ENCODE measurements around the gene GPR157. TPM values are rescaled to one million over a fixed set of nuclear protein-coding genes. Genes with fewer than 3 reads are reported as not detected.
"Not testable (repeated sequence)": the region's sequence is repeated elsewhere in the genome, so short reads cannot be mapped to it uniquely, and the experiment has no call there.

The GPR157 gene
- total RNA-seq, 1 experiment from 2014 or later, result not detected

- Histone ChIP-seq H4K20me1 (ENCODE audit: insufficient read depth, low read depth, low read length) (no peaks in the 10 kb centered on the region), H3K79me2 (ENCODE audit: low read length) (no peaks in the 10 kb centered on the region), H3K27ac (ENCODE audit: low read length) (no peak overlapping the region), H2AFZ (ENCODE audit: low read length) (no peak overlapping the region), H3K9me3 (ENCODE audit: low read length) (no peaks in the 10 kb centered on the region), H3K9me2 (replicated peaks; ENCODE audit: insufficient read depth, low read length) (no peaks in the 10 kb centered on the region), H3K27me3 (ENCODE audit: low read length) (no peaks in the 10 kb centered on the region), H3K4me1 (ENCODE audit: low read length) (peaks cover 7% of the 10 kb centered on the region), H3K36me3 (ENCODE audit: insufficient read depth, low read length) (no peaks in the 10 kb centered on the region), H3K9ac (ENCODE audit: low read length) (no peak overlapping the region), H3K4me3 (ENCODE audit: low read length) (no peak overlapping the region), H3K4me2 (ENCODE audit: low read depth, low read length, poor library complexity, severe bottlenecking) (no peak overlapping the region)
- no peak for DNase-seq
These were observed 35.6 kb upstream of the GPR157 start for GRCh38 chr1:9164532-9164900.

- Histone ChIP-seq H2AFZ (ENCODE audit: low read length) (no peak overlapping the region), H3K4me2 (ENCODE audit: low read depth, low read length, poor library complexity, severe bottlenecking) (no peak overlapping the region), H3K27ac (ENCODE audit: low read length) (no peak overlapping the region), H3K4me3 (ENCODE audit: low read length) (no peak overlapping the region), H3K9me2 (replicated peaks; ENCODE audit: insufficient read depth, low read length) (no peaks in the 10 kb centered on the region), H3K9me3 (ENCODE audit: low read length) (no peaks in the 10 kb centered on the region), H3K27me3 (ENCODE audit: low read length) (no peaks in the 10 kb centered on the region), H3K4me1 (ENCODE audit: low read length) (peaks cover 7% of the 10 kb centered on the region), H3K79me2 (ENCODE audit: low read length) (no peaks in the 10 kb centered on the region), H3K9ac (ENCODE audit: low read length) (no peak overlapping the region), H3K36me3 (ENCODE audit: insufficient read depth, low read length) (no peaks in the 10 kb centered on the region), H4K20me1 (ENCODE audit: insufficient read depth, low read depth, low read length) (no peaks in the 10 kb centered on the region)
- DNase-seq, result no peak
These were observed 33.1 kb upstream of the GPR157 start for GRCh38 chr1:9161963-9162362.

GRCh38 chr1:9161342-9161741 lies 32.4 kb upstream of the GPR157 start:
- H3K79me2 ChIP-seq (ENCODE audit: low read length), result no peaks in the 10 kb centered on the region
- no peak for DNase-seq
- H3K9me3 ChIP-seq (ENCODE audit: low read length), result no peaks in the 10 kb centered on the region
- H3K27me3 ChIP-seq (ENCODE audit: low read length), result no peaks in the 10 kb centered on the region
- no peak overlapping the region for H3K27ac ChIP-seq (ENCODE audit: low read length)
- H2AFZ ChIP-seq (ENCODE audit: low read length), result no peak overlapping the region
- no peak overlapping the region for H3K4me3 ChIP-seq (ENCODE audit: low read length)
- H3K4me2 ChIP-seq (ENCODE audit: low read depth, low read length, poor library complexity, severe bottlenecking), result no peak overlapping the region
- no peaks in the 10 kb centered on the region for H3K36me3 ChIP-seq (ENCODE audit: insufficient read depth, low read length)
- no peaks in the 10 kb centered on the region for H3K9me2 ChIP-seq (replicated peaks; ENCODE audit: insufficient read depth, low read length)
- H3K9ac ChIP-seq (ENCODE audit: low read length), result no peak overlapping the region
- no peaks in the 10 kb centered on the region for H4K20me1 ChIP-seq (ENCODE audit: insufficient read depth, low read depth, low read length)
- H3K4me1 ChIP-seq (ENCODE audit: low read length), result peaks cover 7% of the 10 kb centered on the region

GRCh38 chr1:9160079-9160717 lies 31.3 kb upstream of the GPR157 start:
- peaks cover 7% of the 10 kb centered on the region for H3K4me1 ChIP-seq (ENCODE audit: low read length)
- no peaks in the 10 kb centered on the region for H3K36me3 ChIP-seq (ENCODE audit: insufficient read depth, low read length)
- H3K9me3 ChIP-seq (ENCODE audit: low read length), result no peaks in the 10 kb centered on the region
- no peaks in the 10 kb centered on the region for H3K79me2 ChIP-seq (ENCODE audit: low read length)
- H3K9ac ChIP-seq (ENCODE audit: low read length), result no peak overlapping the region
- no peak overlapping the region for H3K4me3 ChIP-seq (ENCODE audit: low read length)
- H4K20me1 ChIP-seq (ENCODE audit: insufficient read depth, low read depth, low read length), result no peaks in the 10 kb centered on the region
- H3K4me2 ChIP-seq (ENCODE audit: low read depth, low read length, poor library complexity, severe bottlenecking), result no peak overlapping the region
- no peaks in the 10 kb centered on the region for H3K27me3 ChIP-seq (ENCODE audit: low read length)
- H3K9me2 ChIP-seq (replicated peaks; ENCODE audit: insufficient read depth, low read length), result no peaks in the 10 kb centered on the region
- no peak for DNase-seq
- H3K27ac ChIP-seq (ENCODE audit: low read length), result no peak overlapping the region
- H2AFZ ChIP-seq (ENCODE audit: low read length), result no peak overlapping the region

GRCh38 chr1:9155879-9156278 lies 27.0 kb upstream of the GPR157 start:
- H3K9me3 ChIP-seq (ENCODE audit: low read length), result no peaks in the 10 kb centered on the region

GRCh38 chr1:9155405-9155804 lies 26.5 kb upstream of the GPR157 start:
- H2AFZ ChIP-seq (ENCODE audit: low read length); DNase-seq; H3K4me3 ChIP-seq (ENCODE audit: low read length); H3K4me1 ChIP-seq (ENCODE audit: low read length); H3K79me2 ChIP-seq (ENCODE audit: low read length); H3K36me3 ChIP-seq (ENCODE audit: insufficient read depth, low read length); H3K27me3 ChIP-seq (ENCODE audit: low read length); H3K4me2 ChIP-seq (ENCODE audit: low read depth, low read length, poor library complexity, severe bottlenecking); H3K9me2 ChIP-seq (replicated peaks; ENCODE audit: insufficient read depth, low read length); H3K27ac ChIP-seq (ENCODE audit: low read length); H4K20me1 ChIP-seq (ENCODE audit: insufficient read depth, low read depth, low read length); H3K9ac ChIP-seq (ENCODE audit: low read length); H3K9me3 ChIP-seq (ENCODE audit: low read length): not testable (repeated sequence)

More at GRCh38 chr1:9155879-9156278, 27.0 kb upstream of the GPR157 start:
- no peaks in the 10 kb centered on the region for H3K27me3 ChIP-seq (ENCODE audit: low read length)
- H3K4me3 ChIP-seq (ENCODE audit: low read length), result no peak overlapping the region
- no peaks in the 10 kb centered on the region for H3K4me1 ChIP-seq (ENCODE audit: low read length)
- no peak overlapping the region for H3K9ac ChIP-seq (ENCODE audit: low read length)
- no peak overlapping the region for H3K27ac ChIP-seq (ENCODE audit: low read length)
- no peak for DNase-seq
- no peak overlapping the region for H3K4me2 ChIP-seq (ENCODE audit: low read depth, low read length, poor library complexity, severe bottlenecking)
- H3K9me2 ChIP-seq (replicated peaks; ENCODE audit: insufficient read depth, low read length), result no peaks in the 10 kb centered on the region
- H3K36me3 ChIP-seq (ENCODE audit: insufficient read depth, low read length), result no peaks in the 10 kb centered on the region
- H4K20me1 ChIP-seq (ENCODE audit: insufficient read depth, low read depth, low read length), result no peaks in the 10 kb centered on the region
- H3K79me2 ChIP-seq (ENCODE audit: low read length), result no peaks in the 10 kb centered on the region
- no peak overlapping the region for H2AFZ ChIP-seq (ENCODE audit: low read length)

- H3K79me2 ChIP-seq (ENCODE audit: low read length), result no peaks in the 10 kb centered on the region
- H3K9me3 ChIP-seq (ENCODE audit: low read length), result no peaks in the 10 kb centered on the region
- no peak overlapping the region for H3K27ac ChIP-seq (ENCODE audit: low read length)
- no peaks in the 10 kb centered on the region for H3K36me3 ChIP-seq (ENCODE audit: insufficient read depth, low read length)
- H3K4me1 ChIP-seq (ENCODE audit: low read length), result no peaks in the 10 kb centered on the region
- H2AFZ ChIP-seq (ENCODE audit: low read length), result no peak overlapping the region
- H3K4me3 ChIP-seq (ENCODE audit: low read length), result no peak overlapping the region
- H3K9me2 ChIP-seq (replicated peaks; ENCODE audit: insufficient read depth, low read length), result no peaks in the 10 kb centered on the region
- no peak overlapping the region for H3K9ac ChIP-seq (ENCODE audit: low read length)
- H4K20me1 ChIP-seq (ENCODE audit: insufficient read depth, low read depth, low read length), result no peaks in the 10 kb centered on the region
- H3K4me2 ChIP-seq (ENCODE audit: low read depth, low read length, poor library complexity, severe bottlenecking), result no peak overlapping the region
- H3K27me3 ChIP-seq (ENCODE audit: low read length), result no peaks in the 10 kb centered on the region
- DNase-seq, result no peak
These were observed 24.2 kb upstream of the GPR157 start for GRCh38 chr1:9153152-9153551.

GRCh38 chr1:9152535-9152934 lies 23.6 kb upstream of the GPR157 start:
- DNase-seq, result no peak
- no peak overlapping the region for H3K9ac ChIP-seq (ENCODE audit: low read length)
- no peak overlapping the region for H2AFZ ChIP-seq (ENCODE audit: low read length)
- no peaks in the 10 kb centered on the region for H3K9me2 ChIP-seq (replicated peaks; ENCODE audit: insufficient read depth, low read length)
- H3K27ac ChIP-seq (ENCODE audit: low read length), result no peak overlapping the region
- no peaks in the 10 kb centered on the region for H3K9me3 ChIP-seq (ENCODE audit: low read length)
- no peaks in the 10 kb centered on the region for H4K20me1 ChIP-seq (ENCODE audit: insufficient read depth, low read depth, low read length)
- no peak overlapping the region for H3K4me2 ChIP-seq (ENCODE audit: low read depth, low read length, poor library complexity, severe bottlenecking)
- H3K79me2 ChIP-seq (ENCODE audit: low read length), result no peaks in the 10 kb centered on the region
- H3K4me3 ChIP-seq (ENCODE audit: low read length), result no peak overlapping the region
- H3K27me3 ChIP-seq (ENCODE audit: low read length), result no peaks in the 10 kb centered on the region
- H3K4me1 ChIP-seq (ENCODE audit: low read length), result no peaks in the 10 kb centered on the region
- no peaks in the 10 kb centered on the region for H3K36me3 ChIP-seq (ENCODE audit: insufficient read depth, low read length)

Measured in Karpas-422 (cell line).